ENCODE results near the gene FNDC11.
A peak's percentile ranks its signal among the peaks of the same experiment; 100 is the strongest.

FNDC11 gene

GRCh38 chr20:63525971-63526370 lies 28.0 kb upstream of the FNDC11 start:
- no peak for DNase-seq (ENCODE audit: low read depth in 2 of 2)

- DNase-seq (ENCODE audit: low read depth in 2 of 2) = no peak
Measured at GRCh38 chr20:63527184-63527583, 26.8 kb upstream of the FNDC11 start.

GRCh38 chr20:63529180-63529860 lies 24.6 kb upstream of the FNDC11 start:
- DNase-seq (ENCODE audit: low read depth in 2 of 2) = no peak

GRCh38 chr20:63529861-63530787 lies 23.8 kb upstream of the FNDC11 start:
- no peak for DNase-seq (ENCODE audit: low read depth in 2 of 2)

- no peak for DNase-seq (ENCODE audit: low read depth in 2 of 2)
Measured at GRCh38 chr20:63530788-63531160, 23.2 kb upstream of the FNDC11 start.

- DNase-seq (ENCODE audit: low read depth in 2 of 2) = no peak
Measured at GRCh38 chr20:63531686-63532448, 22.1 kb upstream of the FNDC11 start.

GRCh38 chr20:63532449-63532971 lies 21.4 kb upstream of the FNDC11 start:
- no peak for DNase-seq (ENCODE audit: low read depth in 2 of 2)

GRCh38 chr20:63533388-63533787 lies 20.6 kb upstream of the FNDC11 start:
- DNase-seq (ENCODE audit: low read depth in 2 of 2) = no peak

- DNase-seq (ENCODE audit: low read depth in 2 of 2) = no peak
Measured at GRCh38 chr20:63533871-63534393, 20.0 kb upstream of the FNDC11 start.

- DNase-seq (ENCODE audit: low read depth in 2 of 2) = no peak
Measured at GRCh38 chr20:63534427-63534830, 19.5 kb upstream of the FNDC11 start.

GRCh38 chr20:63534831-63535651 lies 18.9 kb upstream of the FNDC11 start:
- DNase-seq (ENCODE audit: low read depth in 2 of 2) = no peak

GRCh38 chr20:63536241-63536977 lies 17.6 kb upstream of the FNDC11 start:
- no peak for DNase-seq (ENCODE audit: low read depth in 2 of 2)

- DNase-seq (ENCODE audit: low read depth in 2 of 2) = peak; percentile 42 to 44
Measured at GRCh38 chr20:63536997-63537524, 16.9 kb upstream of the FNDC11 start, which contains the start of gene PTK6. Gene PTK6, minus strand, starts transcription at chr20:63537376. Its CDS starts 62 bp downstream, at chr20:63537314.

- DNase-seq (ENCODE audit: low read depth in 2 of 2) = peak; percentile 91 to 95
Measured at GRCh38 chr20:63537525-63538203, 16.3 kb upstream of the FNDC11 start.

GRCh38 chr20:63538204-63539091 lies 15.5 kb upstream of the FNDC11 start:
- no peak for DNase-seq (ENCODE audit: low read depth in 2 of 2)

- no peak for DNase-seq (ENCODE audit: low read depth in 2 of 2)
Measured at GRCh38 chr20:63539092-63539430, 14.9 kb upstream of the FNDC11 start.

GRCh38 chr20:63539441-63540370 lies 14.3 kb upstream of the FNDC11 start:
- DNase-seq (ENCODE audit: low read depth in 2 of 2) = no peak

All from stimulated activated CD4-positive, alpha-beta T cell treated with anti-CD3 and anti-CD28 coated beads, Interleukin-4, amount 100 ng/mL, for 48 hours (primary cell).